ENCODE results near the gene VCX2.
"Not testable (repeated sequence)": the region's sequence is repeated elsewhere in the genome, so short reads cannot be mapped to it uniquely, and the experiment has no call there.

VCX2 gene

GRCh38 chrX:8171169-8171568, at the start of gene VCX2:
Gene VCX2, minus strand, starts transcription at chrX:8171267. Its CDS starts 624 bp downstream, at chrX:8170643.
- not testable (repeated sequence) for H3K36me3 ChIP-seq (ENCODE audit: control insufficient read depth, low read length); H4K20me1 ChIP-seq (ENCODE audit: control insufficient read depth, insufficient read depth, low read depth, low read length); H3F3A ChIP-seq (ENCODE audit: control insufficient read depth, insufficient read depth); H3K9me3 ChIP-seq (ENCODE audit: control insufficient read depth, insufficient read depth, low read length); H3K27ac ChIP-seq (ENCODE audit: low read depth, low read length); H3K27me3 ChIP-seq (ENCODE audit: control insufficient read depth, low read length); H3K79me2 ChIP-seq (ENCODE audit: control insufficient read depth, low read length); H3K4me2 ChIP-seq (ENCODE audit: low read length); H3K4me3 ChIP-seq (ENCODE audit: low read length); H3K4me1 ChIP-seq (ENCODE audit: control insufficient read depth, low read length); H3K9me2 ChIP-seq (replicated peaks; ENCODE audit: control insufficient read depth, low read length)

- Histone ChIP-seq H3K9me2 (replicated peaks; ENCODE audit: control insufficient read depth, low read length) (no peaks in the 10 kb centered on the region), H3K4me2 (ENCODE audit: low read length) (no peak overlapping the region), H3K36me3 (ENCODE audit: control insufficient read depth, low read length) (no peaks in the 10 kb centered on the region)
Observed at GRCh38 chrX:8204943-8205342, 33.9 kb upstream of the VCX2 start.

DNA sequence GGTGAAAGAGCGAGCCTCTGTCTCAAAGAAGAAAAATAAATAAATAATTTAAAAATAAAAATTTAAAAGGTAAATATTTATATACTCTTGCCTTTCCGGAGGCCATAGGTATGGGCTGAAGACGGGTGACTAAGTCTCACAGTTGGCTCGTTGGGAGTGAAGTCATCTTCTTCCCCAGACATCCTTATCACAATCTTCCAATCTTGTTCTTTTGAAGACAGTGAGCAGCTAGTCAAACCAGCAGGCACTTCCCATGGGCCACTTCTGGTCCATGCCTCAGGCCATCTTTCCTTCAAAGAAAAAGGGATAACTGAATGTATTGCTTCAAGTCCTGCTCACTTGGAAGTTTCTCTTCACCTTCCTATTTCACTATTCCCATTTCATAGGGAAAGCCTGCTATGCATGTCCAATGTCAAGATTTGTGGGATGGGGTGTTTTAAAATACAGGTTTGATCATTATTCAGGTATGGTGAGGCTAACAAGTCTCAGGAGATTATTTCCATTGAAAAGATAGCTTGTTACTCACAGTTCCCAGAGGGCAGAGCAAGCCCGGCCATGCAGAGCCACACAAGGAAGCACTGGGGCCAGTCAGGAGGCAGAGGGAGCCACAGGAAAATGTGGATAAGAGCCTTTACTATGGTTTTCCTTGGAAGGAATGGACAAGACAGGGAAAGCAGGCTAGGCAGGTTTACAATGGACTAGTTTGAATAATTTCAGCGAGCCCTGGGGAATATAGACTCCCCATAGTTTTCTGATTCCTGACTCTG, 33.3 kb upstream of the VCX2 start:
- H3K36me3 ChIP-seq (ENCODE audit: control insufficient read depth, low read length): no peaks in the 10 kb centered on the region
- H3K4me3 ChIP-seq (ENCODE audit: low read length): no peak overlapping the region
- no peak overlapping the region for H3K4me2 ChIP-seq (ENCODE audit: low read length)
- H3K27me3 ChIP-seq (ENCODE audit: control insufficient read depth, low read length): no peaks in the 10 kb centered on the region
- H3K9me3 ChIP-seq (ENCODE audit: control insufficient read depth, insufficient read depth, low read length): no peaks in the 10 kb centered on the region
- H4K20me1 ChIP-seq (ENCODE audit: control insufficient read depth, insufficient read depth, low read depth, low read length): no peaks in the 10 kb centered on the region
- TF ChIP-seq CTCF (IDR thresholded peaks at IDR 0.05; ENCODE audit: low read depth, low read length, poor library complexity, severe bottlenecking) (no peak), EZH2phosphoT487 (IDR thresholded peaks at IDR 0.05; ENCODE audit: borderline replicate concordance, low read length) (no peak)
- no peaks in the 10 kb centered on the region for H3K9me2 ChIP-seq (replicated peaks; ENCODE audit: control insufficient read depth, low read length)
- no peaks in the 10 kb centered on the region for H3K4me1 ChIP-seq (ENCODE audit: control insufficient read depth, low read length)
- no peaks in the 10 kb centered on the region for H3K79me2 ChIP-seq (ENCODE audit: control insufficient read depth, low read length)
- H3K27ac ChIP-seq (ENCODE audit: low read depth, low read length): no peak overlapping the region
- no peaks in the 10 kb centered on the region for H3F3A ChIP-seq (ENCODE audit: control insufficient read depth, insufficient read depth)

More at GRCh38 chrX:8204943-8205342, 33.9 kb upstream of the VCX2 start:
- Histone ChIP-seq H3K4me3 (ENCODE audit: low read length) (no peak overlapping the region), H3F3A (ENCODE audit: control insufficient read depth, insufficient read depth) (no peaks in the 10 kb centered on the region), H3K4me1 (ENCODE audit: control insufficient read depth, low read length) (no peaks in the 10 kb centered on the region), H3K79me2 (ENCODE audit: control insufficient read depth, low read length) (no peaks in the 10 kb centered on the region), H3K27ac (ENCODE audit: low read depth, low read length) (no peak overlapping the region), H3K9me3 (ENCODE audit: control insufficient read depth, insufficient read depth, low read length) (no peaks in the 10 kb centered on the region), H3K27me3 (ENCODE audit: control insufficient read depth, low read length) (no peaks in the 10 kb centered on the region), H4K20me1 (ENCODE audit: control insufficient read depth, insufficient read depth, low read depth, low read length) (no peaks in the 10 kb centered on the region)
- TF ChIP-seq EZH2phosphoT487 (IDR thresholded peaks at IDR 0.05; ENCODE audit: borderline replicate concordance, low read length) (no peak), CTCF (IDR thresholded peaks at IDR 0.05; ENCODE audit: low read depth, low read length, poor library complexity, severe bottlenecking) (no peak)

DNA sequence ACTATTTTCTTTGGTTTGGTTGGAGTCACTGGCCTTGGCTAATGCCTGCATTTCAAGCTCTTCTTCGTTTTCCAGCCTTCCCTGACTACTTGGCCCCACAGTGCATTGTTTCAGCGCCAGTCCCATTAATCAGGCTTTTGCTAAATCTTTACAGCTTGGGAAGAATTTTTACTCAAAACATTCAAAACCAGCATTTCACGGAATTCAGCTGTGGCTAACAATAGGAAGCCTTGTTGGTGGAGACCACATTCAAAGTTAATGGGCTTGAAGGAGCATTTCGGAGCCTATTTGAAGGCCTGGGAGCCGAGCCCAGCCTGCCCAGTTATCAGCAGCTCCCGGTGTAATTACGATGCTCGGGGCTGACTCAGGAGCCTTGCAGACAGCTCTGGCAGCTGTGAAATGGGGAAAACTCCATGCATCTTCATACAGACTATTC, 30.8 kb upstream of the VCX2 start:
- Histone ChIP-seq H4K20me1 (ENCODE audit: control insufficient read depth, insufficient read depth, low read depth, low read length) (no peaks in the 10 kb centered on the region), H3F3A (ENCODE audit: control insufficient read depth, insufficient read depth) (no peaks in the 10 kb centered on the region), H3K4me2 (ENCODE audit: low read length) (no peak overlapping the region), H3K79me2 (ENCODE audit: control insufficient read depth, low read length) (no peaks in the 10 kb centered on the region), H3K9me3 (ENCODE audit: control insufficient read depth, insufficient read depth, low read length) (no peaks in the 10 kb centered on the region), H3K27me3 (ENCODE audit: control insufficient read depth, low read length) (no peaks in the 10 kb centered on the region), H3K9me2 (replicated peaks; ENCODE audit: control insufficient read depth, low read length) (no peaks in the 10 kb centered on the region), H3K27ac (ENCODE audit: low read depth, low read length) (no peak overlapping the region), H3K4me1 (ENCODE audit: control insufficient read depth, low read length) (no peaks in the 10 kb centered on the region), H3K4me3 (ENCODE audit: low read length) (no peak overlapping the region), H3K36me3 (ENCODE audit: control insufficient read depth, low read length) (no peaks in the 10 kb centered on the region)
- no peak for TF ChIP-seq CTCF (IDR thresholded peaks at IDR 0.05; ENCODE audit: low read depth, low read length, poor library complexity, severe bottlenecking)
- TF ChIP-seq EZH2phosphoT487 (IDR thresholded peaks at IDR 0.05; ENCODE audit: borderline replicate concordance, low read length): no peak
